HG03060 (cell line): ENCODE measurements around the gene GEMIN5.

Experiments used
- ATAC-seq: cut with Tn5 transposase; IDR thresholded peaks from one replicate; pipeline ENCODE4 v1.9.1; 2021; ENCODE audit warnings: low read depth, moderate number of reproducible peaks; ENCODE audit not compliant: unreplicated experiment

The GEMIN5 gene

GRCh38 chr5:154850255-154851062, 87.6 kb downstream of the GEMIN5 start, which contains the start of gene FAXDC2:
TSS of gene FAXDC2 (minus strand) at chr5:154850603. CDS start at chr5:154838178, 12,425 bp downstream.
- no peak for ATAC-seq

- no peak for ATAC-seq
Observed at GRCh38 chr5:154849791-154850201, 88.2 kb downstream of the GEMIN5 start.

- ATAC-seq, result no peak
Observed at GRCh38 chr5:154849264-154849785, 88.7 kb downstream of the GEMIN5 start.

- no peak for ATAC-seq
Observed at GRCh38 chr5:154844809-154845208, 93.2 kb downstream of the GEMIN5 start.

GRCh38 chr5:154842689-154843530, 95.1 kb downstream of the GEMIN5 start:
- no peak for ATAC-seq

GRCh38 chr5:154841273-154841661, 96.7 kb downstream of the GEMIN5 start:
- ATAC-seq, result no peak

- no peak for ATAC-seq
Observed at GRCh38 chr5:154840435-154841272, 97.4 kb downstream of the GEMIN5 start.
